ENCODE results near the gene CEP112. TPM values are rescaled to one million over a fixed set of nuclear protein-coding genes. Genes with fewer than 3 reads are reported as not detected.

Gene CEP112
- total and polyA plus RNA-seq, 2 of the 8 experiments (the other 6 are each of a cell fraction or from before 2014, with no cell fraction given), result 0.62 to 3.1 TPM

DNA sequence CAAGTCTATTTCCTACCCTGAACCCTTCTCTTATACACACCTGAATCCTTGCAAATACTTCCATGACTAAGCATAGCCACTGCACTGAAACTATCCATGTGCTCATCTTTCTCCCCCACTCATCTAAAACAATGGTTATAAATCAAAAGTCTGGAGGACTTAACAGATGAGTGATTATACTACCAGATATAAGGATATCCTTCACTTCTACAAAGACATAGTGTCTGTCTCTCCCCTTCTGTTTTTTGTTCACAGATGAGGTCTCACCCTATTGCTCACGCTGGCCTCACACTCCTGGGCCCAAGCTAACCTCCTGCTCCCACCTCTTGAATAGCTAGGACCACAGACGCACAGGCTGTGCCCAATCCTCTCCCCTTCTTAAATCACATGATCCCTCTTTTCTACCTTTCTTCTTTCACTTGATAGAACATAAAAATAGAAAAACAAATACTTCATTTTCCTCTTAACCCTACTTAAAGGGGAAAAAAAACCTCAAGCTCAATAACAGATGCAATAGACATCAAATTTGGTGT, 19.2 kb downstream of the CEP112 start (continued):
- TF ChIP-seq RNF2 (IDR thresholded peaks at IDR 0.05; ENCODE audit: borderline replicate concordance, low read depth, low read length, missing control alignments, poor library complexity, severe bottlenecking), result no peak
- TF ChIP-seq TAF1 (IDR thresholded peaks at IDR 0.05; ENCODE audit: low read depth, low read length), result no peak
- no peak for TF ChIP-seq SIRT6 (IDR thresholded peaks at IDR 0.05; ENCODE audit: low read length)

Measured in H1 (cell line).